Mesothelial cell of epicardium (in vitro differentiated cells): ENCODE measurements around the gene MTMR10. TPM values are rescaled to one million over a fixed set of nuclear protein-coding genes. Genes with fewer than 3 reads are reported as not detected.

Source experiments
- DNase-seq, 2 experiments: peaks; one replicate each; pipeline ENCODE4 v3.0.0; 2021; ENCODE audit warnings: low spot score in 2 of 2; ENCODE audit not compliant: unreplicated experiment in 2 of 2
- H3K27ac Mint-ChIP-seq: 2 replicates; pipeline ENCODE4 v1.8.0; 2021; ENCODE audit warnings: mixed read lengths
- H3K27me3 Mint-ChIP-seq: 2 replicates; pipeline ENCODE4 v1.8.0; 2021; ENCODE audit warnings: low read depth, mixed read lengths
- H3K36me3 Mint-ChIP-seq: 2 replicates; pipeline ENCODE4 v1.8.0; 2021; ENCODE audit warnings: mixed read lengths
- H3K4me1 Mint-ChIP-seq: 2 replicates; pipeline ENCODE4 v1.8.0; 2021; ENCODE audit warnings: mixed read lengths
- H3K4me3 Mint-ChIP-seq: 2 replicates; pipeline ENCODE4 v1.8.0; 2021; ENCODE audit warnings: mild to moderate bottlenecking, moderate library complexity, mixed read lengths
- H3K9me3 Mint-ChIP-seq: 2 replicates; pipeline ENCODE4 v1.8.0; 2021; ENCODE audit warnings: mixed read lengths
- total RNA-seq: library from RNA; stranded (reverse); gene quantifications from 3 replicates; pipeline ENCODE4 v1.2.1, GENCODE V29; 2021
- TF ChIP-seq, protein P1 (sequence below): fragments of 200-600 bp; sonication (generic); IDR thresholded peaks from one replicate; pipeline ENCODE4 v1.5.0; 2021; ENCODE audit warnings: antibody characterized with exemption; ENCODE audit not compliant: unreplicated experiment

Gene MTMR10
- total RNA-seq, 1 donor from 2014 or later = 24.7 TPM

DNA sequence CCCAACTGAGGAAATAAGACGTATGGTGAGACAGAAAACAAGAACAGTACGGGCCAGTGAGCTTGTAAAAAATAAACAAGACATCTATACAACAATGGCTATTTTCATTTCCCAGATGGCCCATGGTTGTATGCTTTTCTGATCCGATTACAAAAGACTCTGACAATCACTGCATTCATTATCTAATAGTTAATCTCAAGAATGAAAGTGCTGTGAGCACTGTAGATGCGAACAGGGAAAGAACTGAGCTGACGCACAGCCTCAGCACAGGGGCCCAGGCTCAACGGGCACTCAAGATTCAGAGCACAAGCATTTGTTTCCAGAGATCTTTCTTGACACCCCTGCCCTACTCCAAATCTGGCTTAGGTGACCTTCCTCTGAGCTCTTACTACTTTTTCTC is 6.9 kb downstream of the MTMR10 start:
- no peak for DNase-seq
- TF ChIP-seq, protein P1, sequence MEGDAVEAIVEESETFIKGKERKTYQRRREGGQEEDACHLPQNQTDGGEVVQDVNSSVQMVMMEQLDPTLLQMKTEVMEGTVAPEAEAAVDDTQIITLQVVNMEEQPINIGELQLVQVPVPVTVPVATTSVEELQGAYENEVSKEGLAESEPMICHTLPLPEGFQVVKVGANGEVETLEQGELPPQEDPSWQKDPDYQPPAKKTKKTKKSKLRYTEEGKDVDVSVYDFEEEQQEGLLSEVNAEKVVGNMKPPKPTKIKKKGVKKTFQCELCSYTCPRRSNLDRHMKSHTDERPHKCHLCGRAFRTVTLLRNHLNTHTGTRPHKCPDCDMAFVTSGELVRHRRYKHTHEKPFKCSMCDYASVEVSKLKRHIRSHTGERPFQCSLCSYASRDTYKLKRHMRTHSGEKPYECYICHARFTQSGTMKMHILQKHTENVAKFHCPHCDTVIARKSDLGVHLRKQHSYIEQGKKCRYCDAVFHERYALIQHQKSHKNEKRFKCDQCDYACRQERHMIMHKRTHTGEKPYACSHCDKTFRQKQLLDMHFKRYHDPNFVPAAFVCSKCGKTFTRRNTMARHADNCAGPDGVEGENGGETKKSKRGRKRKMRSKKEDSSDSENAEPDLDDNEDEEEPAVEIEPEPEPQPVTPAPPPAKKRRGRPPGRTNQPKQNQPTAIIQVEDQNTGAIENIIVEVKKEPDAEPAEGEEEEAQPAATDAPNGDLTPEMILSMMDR = no peak
- Mint-ChIP-seq H3K36me3 (peaks cover 24% of the 10 kb centered on the region), H3K27me3 (no peaks in the 10 kb centered on the region), H3K4me1 (peaks cover 20% of the 10 kb centered on the region), H3K4me3 (no peak overlapping the region), H3K27ac (no peak overlapping the region), H3K9me3 (no peaks in the 10 kb centered on the region)

DNA sequence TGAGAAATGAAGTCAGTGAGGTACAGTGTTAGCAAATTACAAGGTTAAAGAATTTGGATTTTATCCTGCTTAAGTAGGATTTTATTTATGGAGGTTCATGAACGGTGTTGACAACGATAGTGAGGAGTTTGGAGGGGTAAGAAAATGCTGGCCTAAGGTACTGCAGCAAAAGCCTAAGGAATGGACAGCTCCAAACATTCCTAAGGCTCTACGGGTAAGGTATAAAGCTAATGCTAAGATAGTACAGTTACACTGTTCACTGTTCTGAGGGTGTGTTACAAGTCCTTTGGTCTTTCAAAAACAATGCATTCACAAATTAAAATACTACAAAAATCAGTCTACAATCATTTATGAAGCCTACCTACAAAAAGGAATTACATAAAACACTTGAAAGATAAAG is 7.3 kb downstream of the MTMR10 start:
- peaks cover 26% of the 10 kb centered on the region for H3K36me3 Mint-ChIP-seq
- H3K4me1 Mint-ChIP-seq = peaks cover 20% of the 10 kb centered on the region
- H3K27ac Mint-ChIP-seq = no peak overlapping the region
- H3K9me3 Mint-ChIP-seq = no peaks in the 10 kb centered on the region
- no peak overlapping the region for H3K4me3 Mint-ChIP-seq
- no peaks in the 10 kb centered on the region for H3K27me3 Mint-ChIP-seq
- DNase-seq = no peak
- TF ChIP-seq, protein P1 = no peak

DNA sequence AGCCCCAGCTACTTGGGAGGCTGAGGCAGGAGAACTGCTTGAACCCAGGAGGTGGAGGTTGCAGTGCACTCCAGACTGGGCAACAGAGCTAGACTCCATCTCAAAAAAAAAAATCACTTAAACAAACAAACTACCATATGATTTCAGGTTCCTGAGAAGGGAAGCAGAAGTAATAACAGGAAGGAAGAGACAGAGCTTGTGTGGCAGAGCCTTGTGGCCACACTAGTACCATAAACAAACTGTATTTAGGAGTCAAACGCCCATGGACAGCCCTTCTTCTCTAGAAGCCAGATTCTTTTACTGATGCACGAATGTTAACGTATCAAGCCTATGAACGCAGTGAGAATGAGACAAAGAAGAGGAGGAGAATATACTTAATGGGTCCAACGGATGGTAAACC is 12.0 kb downstream of the MTMR10 start:
- no peak overlapping the region for H3K27ac Mint-ChIP-seq

DNA sequence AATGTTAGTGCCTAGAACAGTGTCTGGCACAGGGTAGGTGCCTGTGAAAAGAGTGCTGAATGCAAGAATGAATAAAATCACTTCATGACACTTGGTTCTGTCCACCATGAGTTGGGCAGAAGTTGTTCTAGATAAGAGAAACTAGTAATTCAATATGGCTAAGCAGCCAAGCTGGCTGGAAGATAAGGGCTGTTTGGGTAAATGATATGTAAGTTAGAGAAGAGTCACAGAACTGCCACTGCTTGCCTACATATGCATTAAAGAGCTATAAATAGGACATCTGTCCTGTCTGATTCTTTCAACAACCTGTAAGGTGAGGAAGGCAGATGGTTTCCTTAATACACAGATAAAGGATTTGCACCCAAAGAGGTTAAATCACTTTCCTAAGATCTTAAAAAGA is 13.1 kb downstream of the MTMR10 start:
- no peak overlapping the region for H3K27ac Mint-ChIP-seq
- H3K9me3 Mint-ChIP-seq = no peaks in the 10 kb centered on the region

More for the DNA sequence above, 12.0 kb downstream of the MTMR10 start:
- TF ChIP-seq, protein P1 = no peak
- no peaks in the 10 kb centered on the region for H3K9me3 Mint-ChIP-seq
- DNase-seq = no peak
- H3K36me3 Mint-ChIP-seq = peaks cover 20% of the 10 kb centered on the region
- no peaks in the 10 kb centered on the region for H3K27me3 Mint-ChIP-seq
- H3K4me3 Mint-ChIP-seq = no peak overlapping the region
- H3K4me1 Mint-ChIP-seq = peaks cover 6% of the 10 kb centered on the region

DNA sequence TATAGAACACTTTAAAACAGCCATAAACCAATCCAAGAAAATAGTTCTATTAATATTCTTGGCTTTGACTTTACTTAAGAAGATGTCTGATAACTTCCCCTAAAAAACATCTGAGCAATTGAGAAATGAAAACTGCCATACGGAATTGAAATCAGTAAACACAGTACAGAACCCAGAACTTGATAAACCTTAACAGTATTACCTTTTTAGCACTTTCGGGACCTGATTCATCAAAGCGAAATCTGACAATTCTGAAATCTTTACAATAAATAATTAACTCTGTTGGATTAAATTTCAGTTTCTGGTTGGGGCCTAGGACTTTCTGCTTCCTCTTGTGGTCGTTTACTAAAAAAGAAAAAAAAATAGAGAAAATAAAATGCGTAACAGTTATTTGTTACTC is 17.3 kb downstream of the MTMR10 start:
- no peaks in the 10 kb centered on the region for H3K4me1 Mint-ChIP-seq
- H3K27ac Mint-ChIP-seq = no peak overlapping the region
- TF ChIP-seq, protein P1 = no peak
- H3K36me3 Mint-ChIP-seq = peaks cover 21% of the 10 kb centered on the region
- no peak overlapping the region for H3K4me3 Mint-ChIP-seq
- DNase-seq = no peak
- H3K9me3 Mint-ChIP-seq = no peaks in the 10 kb centered on the region
- H3K27me3 Mint-ChIP-seq = no peaks in the 10 kb centered on the region

More for the DNA sequence above, 13.1 kb downstream of the MTMR10 start:
- H3K36me3 Mint-ChIP-seq = peaks cover 27% of the 10 kb centered on the region
- no peak overlapping the region for H3K4me3 Mint-ChIP-seq
- H3K27me3 Mint-ChIP-seq = no peaks in the 10 kb centered on the region
- H3K4me1 Mint-ChIP-seq = peaks cover 3% of the 10 kb centered on the region
- no peak for DNase-seq
- TF ChIP-seq, protein P1 = no peak

DNA sequence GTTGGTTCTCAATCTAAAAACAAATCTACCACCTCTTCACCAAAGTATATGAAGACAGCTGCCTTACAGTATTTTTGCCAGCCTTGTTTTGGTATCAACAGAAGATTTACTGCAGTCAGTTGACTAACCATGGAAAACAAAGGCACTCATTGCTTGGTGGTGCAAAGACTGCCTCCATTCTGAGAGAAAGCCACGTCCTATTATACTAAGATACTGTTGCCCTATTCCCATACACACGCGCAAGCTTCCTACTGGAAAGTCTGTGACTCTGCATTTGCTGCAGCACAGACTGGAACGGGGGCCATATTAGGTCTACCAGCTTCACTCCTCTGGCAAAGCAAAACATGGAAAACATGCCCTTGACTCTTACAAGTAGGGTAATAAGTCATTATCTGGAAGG is 18.0 kb downstream of the MTMR10 start:
- TF ChIP-seq, protein P1 = no peak
- Mint-ChIP-seq H3K27ac (no peak overlapping the region), H3K9me3 (no peaks in the 10 kb centered on the region), H3K4me1 (no peaks in the 10 kb centered on the region), H3K27me3 (no peaks in the 10 kb centered on the region), H3K36me3 (peaks cover 23% of the 10 kb centered on the region), H3K4me3 (no peak overlapping the region)
- no peak for DNase-seq
